K562 (cell line): ENCODE results near the gene TMEM95. TPM values are rescaled to one million over a fixed set of nuclear protein-coding genes. Genes with fewer than 3 reads are reported as not detected.
A peak's percentile ranks its signal among the peaks of the same experiment; 100 is the strongest.

Experiments
- C11orf30 ChIP-seq: fragments of 450-650 bp; IDR thresholded peaks from 2 replicates; pipeline ENCODE4 v1.6.1; 2016; ENCODE audit warnings: low read depth, mild to moderate bottlenecking
- FOSL1 ChIP-seq: fragments of 200-800 bp; sonication (Bioruptor generic); conservative IDR thresholded peaks from 2 replicates; pipeline ENCODE4 v1.6.1; 2016; ENCODE audit warnings: missing genetic modification characterization, missing compliant biosample characterization
- GABPB1 ChIP-seq: sonication (generic); formaldehyde crosslinking; IDR thresholded peaks from 2 replicates; pipeline ENCODE4 v1.8.0; 2022; ENCODE audit warnings: mild to moderate bottlenecking, missing genetic modification reagents
- MAZ ChIP-seq, 2 experiments: fragments of 450-650 bp in 1 of 2; sonication (generic) in 1 of 2; formaldehyde crosslinking; IDR thresholded peaks in 1 of 2; conservative IDR thresholded peaks in 1 of 2; 2 replicates each; pipeline versions ENCODE4 v1.4.0 to v1.5.0; 2020; ENCODE audit warnings: mild to moderate bottlenecking in 1 of 2, missing genetic modification reagents in 1 of 2
- POLR2A ChIP-seq: fragments of 450-650 bp; conservative IDR thresholded peaks from 2 replicates; pipeline ENCODE4 v1.6.1; 2016
- RBFOX2 ChIP-seq: fragments of 200-400 bp; formaldehyde crosslinking; IDR thresholded peaks from 2 replicates; pipeline ENCODE4 v1.6.1; 2017; ENCODE audit warnings: low read depth, mild to moderate bottlenecking, low read length, moderate library complexity
- RNF2 ChIP-seq: sonication (generic); IDR thresholded peaks from 2 replicates; pipeline ENCODE4 v1.6.1; 2016
- SAP30 ChIP-seq: fragments of 200-600 bp; sonication (generic); IDR thresholded peaks from 2 replicates; pipeline ENCODE4 v1.6.1; 2012; ENCODE audit warnings: borderline replicate concordance, low read depth, mild to moderate bottlenecking, moderate library complexity, low read length, control low read depth, inconsistent platforms; ENCODE audit not compliant: insufficient read depth, poor library complexity, severe bottlenecking
- TOE1 ChIP-seq, 2 experiments: fragments of 450-650 bp in 1 of 2; sonication (generic) in 1 of 2; formaldehyde crosslinking in 1 of 2; IDR thresholded peaks; 2 replicates each; pipeline versions ENCODE4 v1.7.1 to v1.8.0; 2016 to 2022; ENCODE audit warnings: borderline replicate concordance in 2 of 2, mild to moderate bottlenecking in 2 of 2, antibody characterized with exemption in 1 of 2, inconsistent platforms in 1 of 2, low read depth in 1 of 2, missing genetic modification reagents in 1 of 2, moderate library complexity in 1 of 2
- ZNF140 ChIP-seq: fragments of 250-450 bp; sonication (Bioruptor Pico); IDR thresholded peaks from 2 replicates; pipeline ENCODE4 v1.8.0; 2021; ENCODE audit warnings: moderate library complexity, mild to moderate bottlenecking, inconsistent platforms
- polyA plus RNA-seq, 8 experiments: library from polyadenylated mRNA; depleted of rRNA in 4 of 8; stranded (reverse) in 5 of 8; unstranded in 3 of 8; fragments of >200 nt; fragmentation: Nextera tagmentation in 2 of 8; fragmentation: Illumina TruSeq in 1 of 8; extraction: Ambion mirVana in 2 of 8; extraction: Trizol in 1 of 8; gene quantifications; 2 replicates each; pipeline versions ENCODE4 v1.2.1 to v1.2.3, GENCODE V29; 2011 to 2014; ENCODE audit warnings: inconsistent platforms in 1 of 8, missing spikeins in 1 of 8
- total RNA-seq, 7 experiments: library from RNA; depleted of rRNA in 6 of 7; stranded (reverse); fragments of >200 nt in 6 of 7; fragmentation: Illumina TruSeq in 2 of 7; extraction: Trizol in 2 of 7; gene quantifications; 2 replicates each; pipeline versions ENCODE4 v1.2.1 to v1.2.3, GENCODE V29; 2011 to 2021; ENCODE audit warnings: low replicate concordance in 1 of 7
- TF ChIP-seq, protein P1 (sequence below): fragments of 250-450 bp; sonication (Bioruptor Pico); IDR thresholded peaks from 2 replicates; pipeline ENCODE4 v1.5.1; 2021; ENCODE audit warnings: mild to moderate bottlenecking
- TF ChIP-seq, protein P2 (sequence below): fragments of 450-650 bp; IDR thresholded peaks from 2 replicates; pipeline ENCODE4 v1.6.1; 2016; ENCODE audit warnings: antibody characterized with exemption
- TF ChIP-seq, protein P3 (sequence below), 2 experiments: IDR thresholded peaks; 2 replicates each; pipeline ENCODE4 v1.6.1; 2012; ENCODE audit warnings: improper control_type of control experiment in 2 of 2, low read depth in 2 of 2, low read length in 2 of 2, borderline replicate concordance in 1 of 2
- TF ChIP-seq, protein P4 (sequence below): fragments of 250-450 bp; sonication (Bioruptor Pico); IDR thresholded peaks from 2 replicates; pipeline ENCODE4 v1.8.0; 2022; ENCODE audit warnings: moderate library complexity, mild to moderate bottlenecking, inconsistent platforms
- TF ChIP-seq, protein P5 (sequence below): conservative IDR thresholded peaks from 2 replicates; pipeline ENCODE4 v1.6.1; 2011; ENCODE audit warnings: low read depth, mild to moderate bottlenecking, low read length; ENCODE audit not compliant: control insufficient read depth

TMEM95 gene
- total and polyA plus RNA-seq, 9 of the 15 experiments (the other 6 are each of a cell fraction or from before 2014, with no cell fraction given): not detected

DNA sequence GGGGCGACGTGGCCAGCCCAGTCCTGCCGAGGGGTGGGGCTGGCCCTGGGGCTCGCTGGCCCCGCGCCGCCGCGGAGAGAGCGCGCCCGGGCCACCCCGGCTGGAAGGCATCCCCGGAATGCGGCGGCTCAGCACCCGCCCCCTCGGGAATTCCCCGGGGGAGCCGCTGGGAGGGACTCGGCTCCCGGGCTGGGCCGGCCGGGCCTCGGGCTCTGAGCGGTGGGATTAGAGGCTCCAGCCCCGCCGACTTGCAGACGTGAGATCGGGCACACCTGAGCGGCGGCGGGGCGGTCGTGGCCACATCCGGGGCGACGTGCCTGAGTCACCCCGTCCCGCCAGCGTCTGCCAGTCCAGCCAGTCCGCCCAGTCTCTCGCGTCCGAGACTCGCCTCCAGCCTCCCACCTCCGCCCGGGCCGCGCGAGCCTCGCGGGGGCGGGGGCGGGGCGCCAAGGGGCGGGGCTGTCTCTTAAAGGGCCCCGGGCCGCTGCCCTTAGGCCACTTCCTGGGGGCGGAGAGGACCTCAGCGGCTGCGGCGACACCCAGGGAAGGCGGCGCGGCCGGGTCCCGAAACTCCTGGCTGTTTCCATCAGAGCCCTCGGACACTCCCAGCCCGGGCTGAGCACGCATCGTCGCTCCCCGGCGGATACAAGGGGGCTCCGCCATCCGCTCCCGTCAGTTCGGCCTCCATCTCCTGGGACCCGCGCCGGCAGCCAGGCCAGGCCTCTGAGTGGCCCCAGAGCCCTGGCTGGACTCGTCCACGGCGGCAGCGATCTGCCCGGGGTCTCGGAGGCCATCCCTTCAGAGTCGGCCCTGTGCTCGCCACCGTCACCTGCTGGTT is 3.1 kb upstream of the TMEM95 start, which contains the start of gene KCTD11 (continued):
- TF ChIP-seq TOE1 (IDR thresholded peaks at IDR 0.05; ENCODE audit: borderline replicate concordance): 0 out of 2 replicates have a peak, but pooled peaks have one; percentile 22
- no peak for TF ChIP-seq TOE1 (CRISPR knock-in tag; IDR thresholded peaks at IDR 0.05; ENCODE audit: borderline replicate concordance, low read depth)
- peak; percentile 16 to 59; a peak in 3 of 4 replicates for TF ChIP-seq MAZ (CRISPR knock-in tag; conservative IDR thresholded peaks at IDR 0.05 in 1 of 2, IDR thresholded peaks at IDR 0.05 in 1 of 2)
- TF ChIP-seq, protein P1, sequence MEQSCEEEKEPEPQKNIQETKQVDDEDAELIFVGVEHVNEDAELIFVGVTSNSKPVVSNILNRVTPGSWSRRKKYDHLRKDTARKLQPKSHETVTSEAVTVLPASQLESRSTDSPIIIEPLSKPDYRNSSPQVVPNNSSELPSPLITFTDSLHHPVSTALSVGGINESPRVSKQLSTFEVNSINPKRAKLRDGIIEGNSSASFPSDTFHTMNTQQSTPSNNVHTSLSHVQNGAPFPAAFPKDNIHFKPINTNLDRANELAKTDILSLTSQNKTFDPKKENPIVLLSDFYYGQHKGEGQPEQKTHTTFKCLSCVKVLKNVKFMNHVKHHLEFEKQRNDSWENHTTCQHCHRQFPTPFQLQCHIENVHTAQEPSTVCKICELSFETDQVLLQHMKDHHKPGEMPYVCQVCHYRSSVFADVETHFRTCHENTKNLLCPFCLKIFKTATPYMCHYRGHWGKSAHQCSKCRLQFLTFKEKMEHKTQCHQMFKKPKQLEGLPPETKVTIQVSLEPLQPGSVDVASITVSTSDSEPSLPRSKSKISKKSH: no peak
- TF ChIP-seq C11orf30: no peak
- TF ChIP-seq RNF2: 0 out of 2 replicates have a peak, but pooled peaks have one; percentile 23
- TF ChIP-seq GABPB1 (CRISPR knock-in tag): peak; percentile 14; the same call in 1 of the 2 replicates
- TF ChIP-seq, protein P2, sequence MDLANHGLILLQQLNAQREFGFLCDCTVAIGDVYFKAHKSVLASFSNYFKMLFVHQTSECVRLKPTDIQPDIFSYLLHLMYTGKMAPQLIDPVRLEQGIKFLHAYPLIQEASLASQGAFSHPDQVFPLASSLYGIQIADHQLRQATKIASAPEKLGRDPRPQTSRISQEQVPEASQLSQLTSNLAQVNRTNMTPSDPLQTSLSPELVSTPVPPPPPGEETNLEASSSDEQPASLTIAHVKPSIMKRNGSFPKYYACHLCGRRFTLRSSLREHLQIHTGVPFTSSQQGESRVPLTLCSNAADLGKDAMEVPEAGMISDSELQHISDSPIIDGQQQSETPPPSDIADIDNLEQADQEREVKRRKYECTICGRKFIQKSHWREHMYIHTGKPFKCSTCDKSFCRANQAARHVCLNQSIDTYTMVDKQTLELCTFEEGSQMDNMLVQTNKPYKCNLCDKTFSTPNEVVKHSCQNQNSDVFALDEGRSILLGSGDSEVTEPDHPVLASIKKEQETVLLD: no peak
- TF ChIP-seq, protein P3, sequence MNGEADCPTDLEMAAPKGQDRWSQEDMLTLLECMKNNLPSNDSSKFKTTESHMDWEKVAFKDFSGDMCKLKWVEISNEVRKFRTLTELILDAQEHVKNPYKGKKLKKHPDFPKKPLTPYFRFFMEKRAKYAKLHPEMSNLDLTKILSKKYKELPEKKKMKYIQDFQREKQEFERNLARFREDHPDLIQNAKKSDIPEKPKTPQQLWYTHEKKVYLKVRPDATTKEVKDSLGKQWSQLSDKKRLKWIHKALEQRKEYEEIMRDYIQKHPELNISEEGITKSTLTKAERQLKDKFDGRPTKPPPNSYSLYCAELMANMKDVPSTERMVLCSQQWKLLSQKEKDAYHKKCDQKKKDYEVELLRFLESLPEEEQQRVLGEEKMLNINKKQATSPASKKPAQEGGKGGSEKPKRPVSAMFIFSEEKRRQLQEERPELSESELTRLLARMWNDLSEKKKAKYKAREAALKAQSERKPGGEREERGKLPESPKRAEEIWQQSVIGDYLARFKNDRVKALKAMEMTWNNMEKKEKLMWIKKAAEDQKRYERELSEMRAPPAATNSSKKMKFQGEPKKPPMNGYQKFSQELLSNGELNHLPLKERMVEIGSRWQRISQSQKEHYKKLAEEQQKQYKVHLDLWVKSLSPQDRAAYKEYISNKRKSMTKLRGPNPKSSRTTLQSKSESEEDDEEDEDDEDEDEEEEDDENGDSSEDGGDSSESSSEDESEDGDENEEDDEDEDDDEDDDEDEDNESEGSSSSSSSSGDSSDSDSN (IDR thresholded peaks at IDR 0.05; ENCODE audit: borderline replicate concordance in 1 of 2, low read depth in 2 of 2, low read length in 2 of 2): 0 out of 4 replicates have a peak, but pooled peaks of 1 of the 2 experiments have one; percentile 28
- TF ChIP-seq, protein P4, sequence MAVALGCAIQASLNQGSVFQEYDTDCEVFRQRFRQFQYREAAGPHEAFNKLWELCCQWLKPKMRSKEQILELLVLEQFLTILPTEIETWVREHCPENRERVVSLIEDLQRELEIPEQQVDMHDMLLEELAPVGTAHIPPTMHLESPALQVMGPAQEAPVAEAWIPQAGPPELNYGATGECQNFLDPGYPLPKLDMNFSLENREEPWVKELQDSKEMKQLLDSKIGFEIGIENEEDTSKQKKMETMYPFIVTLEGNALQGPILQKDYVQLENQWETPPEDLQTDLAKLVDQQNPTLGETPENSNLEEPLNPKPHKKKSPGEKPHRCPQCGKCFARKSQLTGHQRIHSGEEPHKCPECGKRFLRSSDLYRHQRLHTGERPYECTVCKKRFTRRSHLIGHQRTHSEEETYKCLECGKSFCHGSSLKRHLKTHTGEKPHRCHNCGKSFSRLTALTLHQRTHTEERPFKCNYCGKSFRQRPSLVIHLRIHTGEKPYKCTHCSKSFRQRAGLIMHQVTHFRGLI: no peak
- peak; percentile 66 for TF ChIP-seq POLR2A
- peak; percentile 77 for TF ChIP-seq FOSL1 (tag)
- TF ChIP-seq RBFOX2: peak; percentile 67
- no peak for TF ChIP-seq ZNF140 (CRISPR knock-in tag)
- TF ChIP-seq SAP30: peak; percentile 51
- TF ChIP-seq, protein P5, sequence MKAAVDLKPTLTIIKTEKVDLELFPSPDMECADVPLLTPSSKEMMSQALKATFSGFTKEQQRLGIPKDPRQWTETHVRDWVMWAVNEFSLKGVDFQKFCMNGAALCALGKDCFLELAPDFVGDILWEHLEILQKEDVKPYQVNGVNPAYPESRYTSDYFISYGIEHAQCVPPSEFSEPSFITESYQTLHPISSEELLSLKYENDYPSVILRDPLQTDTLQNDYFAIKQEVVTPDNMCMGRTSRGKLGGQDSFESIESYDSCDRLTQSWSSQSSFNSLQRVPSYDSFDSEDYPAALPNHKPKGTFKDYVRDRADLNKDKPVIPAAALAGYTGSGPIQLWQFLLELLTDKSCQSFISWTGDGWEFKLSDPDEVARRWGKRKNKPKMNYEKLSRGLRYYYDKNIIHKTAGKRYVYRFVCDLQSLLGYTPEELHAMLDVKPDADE: peak; percentile 71
